IMR-90 (cell line): ENCODE results near the gene DEFB112. TPM values are rescaled to one million over a fixed set of nuclear protein-coding genes. Genes with fewer than 3 reads are reported as not detected.

Experiments
- ATAC-seq: fragments of 200-7000 bp; cut with Tn5 transposase; 2 replicates; pipeline ENCODE4 v1.9.1; 2020; ENCODE audit warnings: low read depth, mild to moderate bottlenecking, moderate library complexity
- BruUV-seq: library from RNA; stranded (reverse); fragments of 400-500 nt; replicated peaks from 2 replicates; lab custom pipeline; 2021; lab: Mats Ljungman, UMichigan
- CTCF ChIA-PET: fragments of 300-600 bp; formaldehyde crosslinking; extraction: SDS; loops from one replicate; lab custom pipeline; 2021; ENCODE audit warnings: antibody characterized with exemption; lab: Yijun Ruan, JAX
- POLR2A ChIA-PET: fragments of 300-600 bp; sonication (Branson Sonifier 250); formaldehyde crosslinking; loops from one replicate; lab custom pipeline; 2022; ENCODE audit warnings: antibody characterized with exemption; ENCODE audit not compliant: unreplicated experiment; lab: Charles Lee
- DNase-seq: peaks from one replicate; pipeline ENCODE4 v3.0.0; 2013
- H2AFZ ChIP-seq: replicated peaks from 2 replicates; pipeline ENCODE3; 2013; ENCODE audit warnings: low read length, mild to moderate bottlenecking; ENCODE audit not compliant: poor library complexity
- H2AK5ac ChIP-seq: 2 replicates; pipeline ENCODE4 v1.6.1; 2013; ENCODE audit warnings: low read depth, low read length, inconsistent platforms
- H2AK9ac ChIP-seq: replicated peaks from 2 replicates; pipeline ENCODE3; 2013; ENCODE audit warnings: mild to moderate bottlenecking, low read depth, low read length, moderate library complexity; ENCODE audit not compliant: poor library complexity
- H2BK120ac ChIP-seq: 2 replicates; pipeline ENCODE4 v1.6.1; 2013; ENCODE audit warnings: low read depth, low read length, inconsistent platforms
- H2BK15ac ChIP-seq: 3 replicates; pipeline ENCODE4 v1.6.1; 2013; ENCODE audit warnings: low read depth, low read length, inconsistent platforms
- H2BK20ac ChIP-seq: 2 replicates; pipeline ENCODE4 v1.6.1; 2013; ENCODE audit warnings: low read depth, mild to moderate bottlenecking, inconsistent platforms, low read length, moderate library complexity
- H2BK5ac ChIP-seq: 2 replicates; pipeline ENCODE4 v1.6.1; 2013; ENCODE audit warnings: mild to moderate bottlenecking, low read depth, low read length, inconsistent platforms; ENCODE audit not compliant: poor library complexity, severe bottlenecking
- H3K14ac ChIP-seq: replicated peaks from 2 replicates; pipeline ENCODE4 v1.6.1; 2013; ENCODE audit warnings: low read depth, low read length, inconsistent platforms
- H3K18ac ChIP-seq: 2 replicates; pipeline ENCODE4 v1.6.1; 2013; ENCODE audit warnings: low read depth, low read length, control low read depth
- H3K23ac ChIP-seq: 2 replicates; pipeline ENCODE4 v1.6.1; 2013; ENCODE audit warnings: low read depth, low read length, inconsistent platforms
- H3K27ac ChIP-seq: 2 replicates; pipeline ENCODE4 v1.5.1; 2013; ENCODE audit warnings: mild to moderate bottlenecking, control low read depth, low read length; ENCODE audit not compliant: insufficient read depth
- H3K27me3 ChIP-seq: 2 replicates; pipeline ENCODE4 v1.6.1; 2013; ENCODE audit warnings: low read length; ENCODE audit not compliant: control insufficient read depth, insufficient read depth
- H3K36me3 ChIP-seq: 2 replicates; pipeline ENCODE4 v1.6.1; 2013; ENCODE audit warnings: low read length, mixed read lengths; ENCODE audit not compliant: control insufficient read depth, insufficient read depth
- H3K4ac ChIP-seq: 2 replicates; pipeline ENCODE4 v1.6.1; 2013; ENCODE audit warnings: low read depth, low read length, inconsistent platforms
- H3K4me1 ChIP-seq: 2 replicates; pipeline ENCODE4 v1.6.1; 2013; ENCODE audit warnings: low read length, mixed read lengths; ENCODE audit not compliant: control insufficient read depth, insufficient read depth
- H3K4me2 ChIP-seq: 2 replicates; pipeline ENCODE4 v1.6.1; 2013; ENCODE audit warnings: low read depth, mild to moderate bottlenecking, control low read depth, low read length, moderate library complexity
- H3K4me3 ChIP-seq: 2 replicates; pipeline ENCODE4 v1.5.1; 2013; ENCODE audit warnings: low read depth, mild to moderate bottlenecking, control low read depth, low read length, moderate library complexity; ENCODE audit not compliant: insufficient read depth
- H3K56ac ChIP-seq: 2 replicates; pipeline ENCODE4 v1.6.1; 2013; ENCODE audit warnings: low read length, inconsistent platforms; ENCODE audit not compliant: insufficient read depth; ENCODE audit errors: extremely low read depth
- H3K79me1 ChIP-seq, 2 experiments: 2 replicates each; pipeline ENCODE4 v1.6.1; 2013; ENCODE audit warnings: low read length in 2 of 2, inconsistent platforms in 1 of 2, low read depth in 1 of 2
- H3K9ac ChIP-seq: 2 replicates; pipeline ENCODE4 v1.6.1; 2013; ENCODE audit warnings: low read depth, low read length, control low read depth
- H3K9me1 ChIP-seq: 2 replicates; pipeline ENCODE4 v1.6.1; 2013; ENCODE audit warnings: low read length, inconsistent platforms; ENCODE audit not compliant: insufficient read depth
- H3K9me3 ChIP-seq: 2 replicates; pipeline ENCODE4 v1.6.1; 2013; ENCODE audit warnings: low read length; ENCODE audit not compliant: control insufficient read depth, insufficient read depth
- H4K20me1 ChIP-seq: 2 replicates; pipeline ENCODE4 v1.6.1; 2013; ENCODE audit warnings: low read length, inconsistent platforms; ENCODE audit not compliant: insufficient read depth
- H4K5ac ChIP-seq: 2 replicates; pipeline ENCODE4 v1.6.1; 2013; ENCODE audit warnings: mild to moderate bottlenecking, low read depth, low read length, control low read depth
- H4K8ac ChIP-seq, 2 experiments: 2 replicates each; pipeline ENCODE4 v1.6.1; 2013; ENCODE audit warnings: low read depth in 2 of 2, low read length in 2 of 2, control low read depth in 1 of 2, inconsistent platforms in 1 of 2
- H4K91ac ChIP-seq: 2 replicates; pipeline ENCODE4 v1.6.1; 2013; ENCODE audit warnings: low read depth, low read length, inconsistent platforms; ENCODE audit not compliant: insufficient read depth
- BHLHE40 ChIP-seq: fragments of 150-350 bp; IDR thresholded peaks from 2 replicates; pipeline ENCODE4 v1.6.1; 2016; ENCODE audit warnings: mild to moderate bottlenecking, low read depth, low read length
- CEBPB ChIP-seq: IDR thresholded peaks from 2 replicates; pipeline ENCODE4 v1.6.1; 2012; ENCODE audit warnings: low read depth, low read length, improper control_type of control experiment
- CHD1 ChIP-seq: IDR thresholded peaks from 2 replicates; pipeline ENCODE4 v1.6.1; 2012; ENCODE audit warnings: low read depth, low read length, improper control_type of control experiment
- CTCF ChIP-seq: conservative IDR thresholded peaks from 2 replicates; pipeline ENCODE4 v1.5.1; 2012; ENCODE audit warnings: mild to moderate bottlenecking, low read depth, low read length, improper control_type of control experiment
- ELK1 ChIP-seq: fragments of 150-350 bp; IDR thresholded peaks from 2 replicates; pipeline ENCODE4 v1.6.1; 2016; ENCODE audit warnings: low read depth, mild to moderate bottlenecking, low read length, moderate library complexity, borderline replicate concordance
- FOS ChIP-seq: fragments of 150-350 bp; IDR thresholded peaks from 2 replicates; pipeline ENCODE4 v1.6.1; 2016; ENCODE audit warnings: low read depth, low read length
- MAFK ChIP-seq: IDR thresholded peaks from 2 replicates; pipeline ENCODE4 v1.6.1; 2012; ENCODE audit warnings: low read depth, low read length, improper control_type of control experiment
- MAZ ChIP-seq: IDR thresholded peaks from 2 replicates; pipeline ENCODE4 v1.6.1; 2012; ENCODE audit warnings: low read depth, mild to moderate bottlenecking, low read length, improper control_type of control experiment, moderate library complexity, borderline replicate concordance
- MXI1 ChIP-seq: IDR thresholded peaks from 2 replicates; pipeline ENCODE4 v1.6.1; 2012; ENCODE audit warnings: low read depth, mild to moderate bottlenecking, low read length, moderate library complexity, borderline replicate concordance
- NFE2L2 ChIP-seq: fragments of 150-350 bp; IDR thresholded peaks from 2 replicates; pipeline ENCODE4 v1.6.1; 2016; ENCODE audit warnings: low read depth, mild to moderate bottlenecking, low read length
- POLR2A ChIP-seq: IDR thresholded peaks from 2 replicates; pipeline ENCODE4 v1.6.1; 2012; ENCODE audit warnings: mild to moderate bottlenecking, low read depth, low read length
- RAD21 ChIP-seq: IDR thresholded peaks from 2 replicates; pipeline ENCODE4 v1.6.1; 2012; ENCODE audit warnings: low read length, improper control_type of control experiment
- RCOR1 ChIP-seq: IDR thresholded peaks from 2 replicates; pipeline ENCODE4 v1.6.1; 2012; ENCODE audit warnings: mild to moderate bottlenecking, low read length, improper control_type of control experiment; ENCODE audit not compliant: insufficient replicate concordance
- RFX5 ChIP-seq: IDR thresholded peaks from 2 replicates; pipeline ENCODE4 v1.8.0; 2012; ENCODE audit warnings: low read depth, mild to moderate bottlenecking, low read length, moderate library complexity
- SMC3 ChIP-seq: fragments of 150-350 bp; IDR thresholded peaks from 2 replicates; pipeline ENCODE4 v1.6.1; 2016; ENCODE audit warnings: low read depth, mild to moderate bottlenecking, antibody characterized with exemption, low read length, moderate library complexity
- WGBS, 2 experiments: methylation state at CpG; one replicate each; pipeline versions ENCODE4 v1.1.5 to v1.1.7; 2013; ENCODE audit warnings: missing lambda C conversion rate in 2 of 2; ENCODE audit not compliant: insufficient read length in 1 of 2; ENCODE audit errors: extremely low coverage in 2 of 2; 5-methylcytosine and 5-hydroxymethylcytosine counted together
- dilution Hi-C: fragments of 300-500 bp; cut with HindIII; formaldehyde crosslinking; loops from one replicate; pipeline ENCODE4 v1.14.3; 2018; ENCODE audit warnings: low sequenced_read_pairs; ENCODE audit not compliant: unreplicated experiment
- in situ Hi-C: fragments of 300-500 bp; cut with MboI; formaldehyde crosslinking; loops from 3 replicates; pipeline ENCODE4 v1.14.3; 2019; ENCODE audit warnings: low sequenced_read_pairs, inconsistent platforms, mixed read lengths
- intact Hi-C: fragments of 100-400 bp; cut with micrococcal nuclease; formaldehyde crosslinking; loops from 2 replicates; pipeline ENCODE4 v1.10.0; 2022
- polyA plus RNA-seq, 3 experiments: library from polyadenylated mRNA; depleted of rRNA; stranded (reverse); fragments of >200 nt; gene quantifications; 2 replicates each; pipeline ENCODE4 v1.2.3, GENCODE V29; 2012; ENCODE audit warnings: low replicate concordance in 1 of 3
- total RNA-seq: library from RNA; depleted of rRNA; stranded (reverse); fragments of >200 nt; gene quantifications from 2 replicates; pipeline ENCODE4 v1.2.3, GENCODE V29; 2012
- TF ChIP-seq, protein P1 (sequence below): fragments of 150-350 bp; IDR thresholded peaks from 2 replicates; pipeline ENCODE4 v1.6.1; 2017; ENCODE audit warnings: mild to moderate bottlenecking, antibody characterized with exemption, low read length, low read depth

The DEFB112 gene
- total and polyA plus RNA-seq, 2 of the 4 experiments (the other 2 are of a cell fraction), result not detected

DNA sequence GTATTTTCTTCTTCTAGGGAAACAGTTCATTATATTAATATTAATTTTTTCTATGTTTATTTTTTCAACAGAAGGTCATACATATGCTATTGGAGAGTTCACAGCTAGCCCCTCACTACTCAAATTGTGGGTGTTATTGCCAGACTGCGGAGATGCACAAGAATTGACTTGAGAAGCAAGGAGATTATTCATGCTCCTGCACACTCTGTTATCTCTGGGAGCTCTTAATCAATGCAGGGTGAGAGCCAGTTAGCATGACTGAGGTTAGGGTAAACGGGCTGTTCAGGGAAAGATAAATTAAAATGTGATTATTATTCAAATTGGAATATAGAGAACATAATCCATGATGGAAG lies 48.9 kb upstream of the DEFB112 start:
- Histone ChIP-seq H3K27ac (no peak overlapping the region), H3K18ac (no peak overlapping the region), H4K8ac (no peak overlapping the region), H3K9me3 (no peaks in the 10 kb centered on the region), H2AK9ac (no peak overlapping the region), H2BK20ac (no peak overlapping the region), H4K20me1 (no peaks in the 10 kb centered on the region), H3K4me2 (no peak overlapping the region), H3K4me3 (no peak overlapping the region), H2BK15ac (no peak overlapping the region), H2AK5ac (no peak overlapping the region), H4K5ac (no peak overlapping the region), H2BK120ac (no peak overlapping the region), H3K27me3 (no peaks in the 10 kb centered on the region), H3K36me3 (no peaks in the 10 kb centered on the region), H3K4me1 (no peaks in the 10 kb centered on the region), H2AFZ (no peak overlapping the region), H3K56ac (no peak overlapping the region), H2BK5ac (no peak overlapping the region), H3K14ac (no peak overlapping the region), H3K79me1 (no peaks in the 10 kb centered on the region), H3K9me1 (no peaks in the 10 kb centered on the region), H3K9ac (no peak overlapping the region), H4K91ac (no peak overlapping the region), H3K4ac (no peak overlapping the region), H3K23ac (no peak overlapping the region)
- no CpG with 5 or more reads among the region's 2 CpGs for WGBS, 2 experiments
- DNase-seq (no peak), ATAC-seq (no peak)
- CTCF ChIA-PET, result interaction anchor here (1.5 kb wide), 1 partner anchor 11 kb away, joined by 7 read pairs; no protein-coding TSS in a partner anchor
- in situ Hi-C loops, result no loop called here
- TF ChIP-seq, protein P1, sequence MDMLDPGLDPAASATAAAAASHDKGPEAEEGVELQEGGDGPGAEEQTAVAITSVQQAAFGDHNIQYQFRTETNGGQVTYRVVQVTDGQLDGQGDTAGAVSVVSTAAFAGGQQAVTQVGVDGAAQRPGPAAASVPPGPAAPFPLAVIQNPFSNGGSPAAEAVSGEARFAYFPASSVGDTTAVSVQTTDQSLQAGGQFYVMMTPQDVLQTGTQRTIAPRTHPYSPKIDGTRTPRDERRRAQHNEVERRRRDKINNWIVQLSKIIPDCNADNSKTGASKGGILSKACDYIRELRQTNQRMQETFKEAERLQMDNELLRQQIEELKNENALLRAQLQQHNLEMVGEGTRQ, result no peak
- TF ChIP-seq RCOR1 (no peak), MAZ (no peak), MAFK (no peak), RAD21 (no peak), POLR2A (no peak), RFX5 (no peak), MXI1 (no peak), CEBPB (no peak), NFE2L2 (no peak), FOS (no peak), CHD1 (no peak), SMC3 (no peak), CTCF (no peak), ELK1 (no peak), BHLHE40 (no peak)
- no TSS peak for BruUV-seq
- POLR2A ChIA-PET, result no interaction called here
- dilution Hi-C loops, result no loop called here
- intact Hi-C loops, result no loop called here
